Pancreas (tissue), 10 donors: ENCODE measurements around the gene NBEA. TPM values are rescaled to one million over a fixed set of nuclear protein-coding genes. Genes with fewer than 3 reads are reported as not detected.
A peak's percentile ranks its signal among the peaks of the same experiment; 100 is the strongest.

Source experiments
- ATAC-seq, 4 donors: fragments of 200-7000 bp; cut with Tn5 transposase; one replicate each; pipeline versions ENCODE4 v1.8.0 to v1.9.1; 2020; ENCODE audit warnings: mild to moderate bottlenecking in 4 of 4, moderate library complexity in 4 of 4
- DNase-seq, 6 donors: peaks; one replicate each; pipeline ENCODE4 v3.0.0-alpha.2; 2020
- FAIRE-seq: peaks from 2 replicates; lab custom pipeline; 2012; peaks lifted over from hg19 to GRCh38; lab: Jason Lieb, UNC
- H3K27ac ChIP-seq, 4 donors: fragments of 200-600 bp; sonication (generic); 1 replicate in 3 of 4; 2 replicates in 1 of 4; pipeline versions ENCODE4 v1.5.0 to v1.8.0; 2020
- H3K27me3 ChIP-seq, 4 donors: fragments of 200-600 bp; one replicate each; pipeline ENCODE4 v1.8.0; 2021
- H3K36me3 ChIP-seq, 3 donors: fragments of 200-600 bp; sonication (generic) in 1 of 3; one replicate each; pipeline versions ENCODE4 v1.5.0 to v1.8.0; 2020 to 2021
- H3K4me1 ChIP-seq, 3 donors: fragments of 200-600 bp; one replicate each; pipeline ENCODE4 v1.8.0; 2021
- H3K4me3 ChIP-seq, 4 donors: fragments of 200-600 bp; sonication (generic) in 2 of 4; one replicate each; pipeline versions ENCODE4 v1.5.0 to v1.8.0; 2020 to 2021
- H3K9me3 ChIP-seq, 4 donors: fragments of 200-600 bp; one replicate each; pipeline ENCODE4 v1.8.0; 2021
- CTCF ChIP-seq, 4 donors: fragments of 200-600 bp; sonication (generic) in 3 of 4; IDR thresholded peaks; one replicate each; pipeline versions ENCODE4 v1.5.0 to v1.8.0; 2021; ENCODE audit warnings: antibody characterized with exemption in 4 of 4
- WGBS, 2 donors: extraction: QIAGEN DNeasy Blood & Tissue Kit; methylation state at CpG; one replicate each; pipeline ENCODE4 v1.1.7; 2013; 5-methylcytosine and 5-hydroxymethylcytosine counted together
- intact Hi-C, 3 donors: fragments of 100-400 bp; cut with DNase I; formaldehyde crosslinking; loops; one replicate each; pipeline versions ENCODE4 v1.11.1 to v1.14.2; 2022
- polyA plus RNA-seq, 2 donors: library from polyadenylated mRNA; stranded (reverse); fragments of 200-250 nt; gene quantifications; one replicate each; pipeline ENCODE4 v1.2.3, GENCODE V29; 2013
- total RNA-seq, 6 donors: library from RNA; stranded (reverse); fragmentation: NEBNext Ultra II Directional in 4 of 6; extraction: Animal tissue kit (Norgen Biotek cat#: 25700) in 4 of 6; gene quantifications; one replicate each; pipeline versions ENCODE4 v1.2.1 to v1.2.4, GENCODE V29; 2021 to 2023
- donor health status: healthy with polysubstance abuse.
- donor health status: DM: no; HTN: no; CAD: no; lungs with moderate emphysema.
- donor health status: DM: no; HTN: no; CAD: no.
- donor health status: control.
- donor health status: control.
- donor health status: Bipolar disorder and iron deficiency.
- donor health status: DM: yes; HTN: yes; CAD: no.
- donor health status: DM: no; HTN: no; CAD: no.
- donor health status: DM: no; HTN: no; CAD: no.
- donor health status: DM: yes; HTN: yes; CAD: no.

NBEA gene
- total and polyA plus RNA-seq, 8 donors = 2.4 to 10.4 (median 4.8) TPM

- DNase-seq (no peak), FAIRE-seq (no peak), ATAC-seq (no peak)
- H3K27me3 ChIP-seq = no peaks in the 10 kb centered on the region
- no peak for TF ChIP-seq CTCF (IDR thresholded peaks at IDR 0.05)
- intact Hi-C loops = no loop called here
- H3K4me1 ChIP-seq = no peaks in the 10 kb centered on the region
- WGBS, 2 donors = 79 to 81% methylated on average over 6 of the region's 6 CpGs
- no peaks in the 10 kb centered on the region for H3K9me3 ChIP-seq
- no peak overlapping the region for H3K27ac ChIP-seq
- H3K36me3 ChIP-seq = no peaks in the 10 kb centered on the region
- no peak overlapping the region for H3K4me3 ChIP-seq
Observed at GRCh38 chr13:35514801-35515502, 572.9 kb downstream of the NBEA start.

- intact Hi-C loops = no loop called here
- Histone ChIP-seq H3K4me3 (no peak overlapping the region), H3K4me1 (no peaks in the 10 kb centered on the region), H3K27me3 (no peaks in the 10 kb centered on the region), H3K27ac (no peak overlapping the region), H3K9me3 (no peaks in the 10 kb centered on the region), H3K36me3 (no peaks in the 10 kb centered on the region)
- 87 to 89% methylated on average over 5 of the region's 5 CpGs for WGBS, 2 donors
- no peak for TF ChIP-seq CTCF (IDR thresholded peaks at IDR 0.05)
- FAIRE-seq = no peak
- no peak for DNase-seq
- no peak for ATAC-seq
Observed at GRCh38 chr13:35518337-35518946, 576.4 kb downstream of the NBEA start.

- H3K4me1 ChIP-seq = no peaks in the 10 kb centered on the region
- TF ChIP-seq CTCF (IDR thresholded peaks at IDR 0.05) = no peak
- H3K27me3 ChIP-seq = no peaks in the 10 kb centered on the region
- 73 to 84% methylated on average over 3 of the region's 3 CpGs for WGBS, 2 donors
- FAIRE-seq (no peak), ATAC-seq (no peak), DNase-seq (no peak)
- H3K4me3 ChIP-seq = no peak overlapping the region
- no peaks in the 10 kb centered on the region for H3K36me3 ChIP-seq
- intact Hi-C loops = no loop called here
- H3K27ac ChIP-seq = no peak overlapping the region
- H3K9me3 ChIP-seq = no peaks in the 10 kb centered on the region
Observed at GRCh38 chr13:35524171-35524570, 582.1 kb downstream of the NBEA start.

- H3K36me3 ChIP-seq = no peaks in the 10 kb centered on the region
- no peak for TF ChIP-seq CTCF (IDR thresholded peaks at IDR 0.05)
- H3K4me3 ChIP-seq = no peak overlapping the region
- FAIRE-seq (no peak), DNase-seq (peak in 1 of 6 donors; percentile 27), ATAC-seq (no peak)
- WGBS, 2 donors = 96 to 98% methylated on average over 6 of the region's 6 CpGs
- no peaks in the 10 kb centered on the region for H3K9me3 ChIP-seq
- intact Hi-C loops = no loop called here
- no peak overlapping the region for H3K27ac ChIP-seq
- no peaks in the 10 kb centered on the region for H3K27me3 ChIP-seq
- H3K4me1 ChIP-seq = no peaks in the 10 kb centered on the region
Observed at GRCh38 chr13:35526577-35526976, 584.5 kb downstream of the NBEA start.

- WGBS, 2 donors = 93 to 97% methylated on average over 10 of the region's 10 CpGs
Observed at GRCh38 chr13:35527451-35527850, 585.4 kb downstream of the NBEA start.

More at GRCh38 chr13:35527451-35527850, 585.4 kb downstream of the NBEA start:
- Histone ChIP-seq H3K4me3 (no peak overlapping the region), H3K27me3 (no peaks in the 10 kb centered on the region), H3K9me3 (no peaks in the 10 kb centered on the region), H3K36me3 (no peaks in the 10 kb centered on the region), H3K4me1 (no peaks in the 10 kb centered on the region), H3K27ac (no peak overlapping the region)
- peak in 2 of 6 donors; percentile 50 to 63 for DNase-seq
- no peak for ATAC-seq
- FAIRE-seq = no peak
- intact Hi-C loops = no loop called here
- no peak for TF ChIP-seq CTCF (IDR thresholded peaks at IDR 0.05)
